ENCODE measurements around the gene ZNF211.

The ZNF211 gene

GRCh38 chr19:57656346-57656745, 23.4 kb downstream of the ZNF211 start:
- DNase-seq (ENCODE audit: low read depth) = no peak

GRCh38 chr19:57664269-57665127, 31.5 kb downstream of the ZNF211 start:
- DNase-seq (ENCODE audit: low read depth) = peak; percentile 63

- no peak for DNase-seq (ENCODE audit: low read depth)
Observed at GRCh38 chr19:57665261-57665806, 32.4 kb downstream of the ZNF211 start.

GRCh38 chr19:57667228-57667627, 34.3 kb downstream of the ZNF211 start:
- no peak for DNase-seq (ENCODE audit: low read depth)

- no peak for DNase-seq (ENCODE audit: low read depth)
Observed at GRCh38 chr19:57668635-57669034, 35.7 kb downstream of the ZNF211 start, which contains the start of gene ZSCAN4. Gene ZSCAN4 (plus strand): TSS chr19:57668935. CDS start chr19:57676146, 7,211 bp downstream.

- DNase-seq (ENCODE audit: low read depth) = no peak
Observed at GRCh38 chr19:57671124-57671895, 38.3 kb downstream of the ZNF211 start.

- no peak for DNase-seq (ENCODE audit: low read depth)
Observed at GRCh38 chr19:57672466-57672865, 39.5 kb downstream of the ZNF211 start.

GRCh38 chr19:57675881-57676280, 42.9 kb downstream of the ZNF211 start:
- no peak for DNase-seq (ENCODE audit: low read depth)

GRCh38 chr19:57682226-57682766, 49.3 kb downstream of the ZNF211 start:
- no peak for DNase-seq (ENCODE audit: low read depth)

- no peak for DNase-seq (ENCODE audit: low read depth)
Observed at GRCh38 chr19:57686727-57687126, 53.8 kb downstream of the ZNF211 start.

- DNase-seq (ENCODE audit: low read depth) = no peak
Observed at GRCh38 chr19:57687363-57688010, 54.5 kb downstream of the ZNF211 start.

GRCh38 chr19:57688011-57688763, 55.2 kb downstream of the ZNF211 start:
- no peak for DNase-seq (ENCODE audit: low read depth)

- DNase-seq (ENCODE audit: low read depth) = no peak
Observed at GRCh38 chr19:57689750-57690149, 56.8 kb downstream of the ZNF211 start.

Data from EH (cell line).